Eye (tissue), 1 donor: Measurements from ENCODE around the gene MINDY3.
"Not testable (repeated sequence)": the region's sequence is repeated elsewhere in the genome, so short reads cannot be mapped to it uniquely, and the experiment has no call there.

Experiments
- DNase-seq: peaks from one replicate; pipeline ENCODE4 v3.0.0-alpha.2; 2015

Gene MINDY3

DNA sequence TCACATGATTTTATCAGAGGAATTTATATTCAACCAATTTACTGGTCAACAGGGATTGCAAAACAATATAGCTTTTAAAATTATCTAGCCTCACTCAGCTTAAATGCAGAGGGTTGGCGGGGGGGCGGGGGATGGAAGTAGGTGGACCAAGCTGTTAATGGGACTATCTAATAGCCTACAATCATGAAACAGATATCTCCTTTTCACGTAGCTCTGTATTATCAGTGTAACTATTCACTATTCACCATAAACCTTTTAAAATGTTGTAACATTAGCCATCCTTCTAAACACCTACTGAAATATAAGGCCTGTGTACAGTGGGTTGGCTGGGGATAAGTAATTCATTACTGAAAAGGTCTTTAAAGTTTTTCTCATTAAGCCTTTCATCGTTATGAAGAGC is 56.2 kb downstream of the MINDY3 start:
- no peak for DNase-seq

DNA sequence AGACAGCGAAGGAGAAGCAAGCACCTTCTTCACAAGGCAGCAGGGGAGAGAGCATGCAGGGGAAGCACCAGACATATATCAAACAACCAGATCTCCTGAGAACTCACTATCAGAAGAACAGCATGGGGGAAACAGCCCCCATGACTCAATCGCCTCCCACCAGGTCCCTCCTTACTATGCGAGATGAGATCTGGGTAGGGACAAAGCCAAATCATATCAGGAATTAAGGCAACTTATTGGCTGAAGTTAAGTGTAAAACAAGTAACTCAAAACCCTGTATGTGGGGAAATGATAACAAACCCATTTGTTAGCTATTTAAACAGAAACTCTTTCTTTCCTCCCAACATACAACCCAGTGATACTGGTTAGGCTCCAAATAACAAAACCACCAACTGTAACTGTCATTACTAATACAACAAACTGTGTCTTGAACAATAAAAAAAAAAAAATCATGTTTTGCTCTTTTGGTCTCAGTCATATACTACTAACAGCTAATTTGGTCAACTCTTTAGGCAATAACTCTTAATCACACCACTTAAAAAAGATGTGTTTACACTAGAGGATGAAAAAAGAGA is 57.8 kb downstream of the MINDY3 start:
- DNase-seq: no peak

DNA sequence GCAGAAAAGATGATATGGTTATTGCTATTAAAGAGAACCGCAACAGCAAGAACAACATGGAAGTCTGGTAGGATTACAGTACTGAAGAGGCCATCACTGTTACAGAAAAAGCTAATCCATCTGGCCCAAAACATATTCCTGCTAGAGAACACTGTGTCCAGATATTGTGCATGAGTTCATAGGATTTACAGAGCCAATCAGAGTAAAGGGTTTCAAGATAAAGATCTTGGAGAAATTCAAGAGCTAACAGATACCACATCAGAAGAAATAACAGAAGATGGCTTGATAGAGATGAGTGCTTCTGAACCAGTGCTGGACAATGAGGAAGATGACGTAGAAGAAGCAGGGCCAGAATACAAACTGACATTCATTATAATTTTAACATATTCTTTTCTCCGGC is 58.7 kb downstream of the MINDY3 start:
- no peak for DNase-seq

DNA sequence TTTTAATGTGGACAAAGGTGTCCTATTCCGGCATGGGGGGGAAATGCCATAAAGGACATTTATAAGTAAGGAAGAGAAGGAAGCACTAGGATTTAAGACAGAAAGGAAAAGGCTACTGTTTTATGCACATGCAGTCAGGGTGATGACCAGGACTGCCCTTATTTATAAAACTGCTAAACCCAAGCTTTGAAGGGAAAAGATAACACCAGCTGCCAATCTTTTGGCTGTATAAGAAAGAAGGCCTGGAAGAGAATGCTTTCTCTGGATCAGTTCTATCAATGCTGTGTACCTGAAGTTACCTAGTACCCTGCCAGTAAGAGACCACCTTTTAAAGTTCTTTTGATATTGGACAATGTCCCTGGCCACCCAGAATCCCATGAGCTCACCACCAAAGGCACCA is 59.2 kb downstream of the MINDY3 start:
- no peak for DNase-seq

DNA sequence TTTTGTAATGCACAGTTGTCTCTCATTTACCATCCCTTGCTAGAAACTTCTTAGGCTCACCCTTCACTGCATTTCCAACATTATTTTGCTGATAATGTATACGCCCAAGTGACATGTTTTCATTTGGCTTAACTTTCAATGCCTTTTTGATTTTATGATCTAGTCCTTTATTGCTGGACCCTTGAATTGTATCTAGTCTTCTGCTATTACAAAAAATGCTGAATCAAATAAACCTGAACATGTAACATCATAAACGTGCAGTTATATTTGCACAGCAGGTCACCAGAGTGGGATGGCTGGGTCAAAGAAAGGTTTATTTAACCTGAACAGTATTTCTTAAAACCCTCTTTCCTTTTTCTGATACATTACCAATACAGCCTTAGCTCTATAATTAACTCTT is 63.0 kb downstream of the MINDY3 start:
- no peak for DNase-seq

DNA sequence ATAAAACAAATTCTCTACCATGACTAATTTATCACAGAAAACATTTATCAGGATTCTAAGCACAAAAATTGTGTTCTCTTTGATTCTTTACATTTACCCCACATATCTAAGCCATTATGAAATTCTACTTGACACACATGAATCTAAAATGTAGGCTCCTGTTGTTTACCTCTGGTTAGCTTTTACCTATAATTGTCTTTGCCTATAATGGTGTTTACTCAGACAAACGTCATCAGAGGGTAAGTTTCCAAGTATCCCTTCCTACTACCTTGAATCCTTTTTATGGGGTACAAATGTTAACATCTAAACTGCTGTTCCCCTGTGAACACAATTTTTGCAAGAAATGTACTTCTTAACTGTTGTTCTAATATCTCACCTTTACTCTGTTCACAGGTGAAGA is 63.5 kb downstream of the MINDY3 start:
- no peak for DNase-seq

DNA sequence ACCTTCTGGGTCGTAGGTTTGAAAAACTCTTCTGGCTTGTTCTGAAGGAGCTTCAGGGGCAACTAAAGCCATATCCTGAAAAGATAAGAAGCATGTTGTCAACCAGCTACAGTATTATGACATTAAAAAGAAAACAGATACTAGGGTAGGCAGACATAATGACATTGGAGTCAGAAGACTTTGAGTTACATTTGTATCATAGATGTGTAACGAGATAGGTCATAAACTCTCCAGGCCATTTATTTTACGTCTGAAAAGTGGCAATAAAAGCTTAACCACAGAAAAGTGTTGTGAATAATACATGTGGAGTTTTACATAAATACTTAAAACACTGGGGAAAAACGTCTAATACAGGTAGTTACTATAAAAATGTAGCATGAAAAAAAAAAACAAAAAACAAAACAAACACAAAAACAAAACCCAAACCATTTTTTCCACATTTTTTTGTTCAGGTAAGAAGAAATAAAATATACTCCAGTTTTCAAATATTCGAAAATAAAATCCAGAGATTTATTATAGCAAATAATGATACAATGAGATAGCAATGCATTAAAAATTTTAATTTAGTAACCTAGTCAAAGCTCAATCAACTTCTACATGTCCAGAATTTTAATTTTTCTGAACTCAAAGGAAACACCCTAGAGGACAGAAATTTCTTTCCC is 64.1 kb downstream of the MINDY3 start:
- DNase-seq: no peak

DNA sequence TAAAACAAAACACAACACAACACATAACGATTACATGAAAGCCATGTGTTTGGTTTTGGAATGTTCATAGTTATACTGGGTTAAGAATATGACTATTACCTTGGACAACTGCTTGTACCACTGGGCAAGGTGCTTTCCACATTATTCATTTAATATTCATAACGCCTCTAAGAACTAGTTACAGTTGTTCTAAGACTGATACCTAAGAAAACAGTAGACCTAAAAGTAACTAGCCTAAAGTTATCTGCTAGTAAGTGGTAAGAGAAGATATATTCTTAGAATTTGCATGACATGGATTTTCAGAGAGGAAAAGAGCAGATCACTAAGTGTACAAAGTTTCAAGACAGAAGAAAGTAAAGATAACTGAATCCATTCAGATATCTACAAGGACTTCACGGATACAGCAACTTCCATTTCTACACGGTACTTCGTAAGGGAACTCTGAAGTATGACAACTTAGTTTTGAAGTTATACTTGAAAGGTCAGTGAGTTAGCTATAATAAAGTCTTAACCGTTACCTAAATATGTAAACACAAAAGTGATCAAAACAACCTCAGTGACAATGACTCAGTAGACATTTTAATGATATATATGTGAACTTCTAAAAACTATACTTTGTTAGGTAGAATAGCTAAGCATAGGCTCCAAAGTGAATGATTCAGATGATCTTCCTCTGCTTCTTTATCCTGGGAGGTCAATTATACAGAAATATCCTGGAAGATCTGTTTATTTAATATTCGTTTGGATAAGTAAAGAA is 65.1 kb downstream of the MINDY3 start:
- no peak for DNase-seq

DNA sequence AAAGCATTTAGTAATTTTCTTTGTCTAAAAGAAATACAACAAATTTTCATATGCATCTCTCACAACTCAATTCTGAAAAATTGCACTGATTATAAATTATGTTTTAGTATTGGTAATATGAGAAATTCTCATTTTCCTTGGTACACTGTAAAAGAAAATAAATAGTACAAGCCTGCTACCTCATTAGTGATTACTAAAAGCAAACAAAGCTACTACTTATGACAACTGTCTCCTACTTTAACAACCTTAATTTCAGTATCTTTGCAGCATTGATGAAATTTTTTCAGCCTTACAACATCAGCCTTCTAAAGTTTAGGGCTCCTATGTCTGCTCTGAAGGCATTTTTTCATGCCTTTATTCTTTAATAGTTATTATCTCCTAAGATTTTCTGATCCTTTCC is 65.7 kb downstream of the MINDY3 start:
- no peak for DNase-seq

DNA sequence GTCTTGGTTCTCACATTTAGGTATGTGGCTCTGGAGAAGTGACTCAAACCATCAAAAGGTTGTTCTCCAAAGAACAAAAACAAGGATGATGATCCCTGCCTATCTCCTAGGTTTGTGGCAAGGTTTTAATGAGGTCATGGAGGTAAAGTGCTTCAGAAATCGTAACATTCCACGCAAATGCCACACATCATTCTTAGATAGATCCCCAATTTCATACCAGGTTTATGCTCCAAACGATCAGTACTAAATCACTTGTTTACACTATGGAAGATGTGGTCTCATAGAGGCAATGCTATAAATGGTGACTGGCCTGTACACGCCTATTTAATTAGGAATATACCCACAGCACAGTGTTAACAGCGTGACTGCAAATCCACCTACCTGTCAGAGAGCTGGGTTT is 66.6 kb downstream of the MINDY3 start:
- DNase-seq: no peak

DNA sequence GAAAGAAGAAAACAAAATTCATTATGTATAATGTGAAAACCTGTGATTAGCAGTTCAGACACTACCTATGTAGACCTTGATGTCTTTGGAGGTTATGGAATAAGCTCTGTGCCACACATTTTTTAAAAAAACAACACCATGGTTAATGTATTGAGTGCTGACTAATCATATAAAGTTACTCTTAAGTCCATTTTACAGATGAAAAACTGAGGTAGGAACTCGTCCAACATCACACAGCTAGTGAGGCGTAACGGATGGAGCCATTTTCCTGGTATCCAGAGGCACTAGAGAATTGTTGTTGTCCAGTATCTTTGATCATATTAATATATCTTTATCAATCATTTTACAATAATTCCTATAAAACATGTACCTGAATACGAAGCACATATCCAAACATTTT is 67.5 kb downstream of the MINDY3 start:
- DNase-seq: no peak

DNA sequence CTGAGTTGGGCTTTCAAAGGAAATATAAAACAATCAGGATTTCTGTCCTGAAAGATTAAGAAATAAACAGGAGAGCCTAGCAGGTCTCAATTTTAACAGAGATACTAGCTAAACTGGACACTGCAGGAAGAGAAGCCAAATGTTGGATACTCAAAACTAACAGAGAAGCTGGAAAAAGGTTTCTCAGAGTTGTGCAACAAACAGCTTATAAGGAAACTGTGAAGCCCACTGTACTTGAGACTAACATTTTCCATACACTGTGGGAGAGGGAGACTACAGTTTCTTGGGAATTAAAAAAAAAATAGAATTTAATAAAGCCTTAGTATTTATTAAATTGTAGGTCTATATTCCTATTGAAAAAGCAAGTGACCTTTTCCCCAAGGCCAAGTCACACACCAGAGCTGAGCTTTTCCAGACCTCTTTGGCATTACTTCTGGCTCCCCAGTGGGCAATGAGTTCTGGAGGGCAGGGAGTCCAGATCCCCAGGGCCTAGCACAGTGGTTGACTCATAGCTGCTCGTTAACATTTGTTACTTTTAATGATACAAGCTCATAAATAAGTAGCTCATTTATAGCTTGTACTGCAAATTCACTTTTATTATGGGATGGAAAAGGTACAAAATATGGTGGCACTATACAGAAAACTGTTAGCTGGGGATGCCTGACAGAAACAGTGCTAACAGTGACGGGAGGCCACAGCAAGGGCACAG is 68.3 kb downstream of the MINDY3 start:
- no peak for DNase-seq

DNA sequence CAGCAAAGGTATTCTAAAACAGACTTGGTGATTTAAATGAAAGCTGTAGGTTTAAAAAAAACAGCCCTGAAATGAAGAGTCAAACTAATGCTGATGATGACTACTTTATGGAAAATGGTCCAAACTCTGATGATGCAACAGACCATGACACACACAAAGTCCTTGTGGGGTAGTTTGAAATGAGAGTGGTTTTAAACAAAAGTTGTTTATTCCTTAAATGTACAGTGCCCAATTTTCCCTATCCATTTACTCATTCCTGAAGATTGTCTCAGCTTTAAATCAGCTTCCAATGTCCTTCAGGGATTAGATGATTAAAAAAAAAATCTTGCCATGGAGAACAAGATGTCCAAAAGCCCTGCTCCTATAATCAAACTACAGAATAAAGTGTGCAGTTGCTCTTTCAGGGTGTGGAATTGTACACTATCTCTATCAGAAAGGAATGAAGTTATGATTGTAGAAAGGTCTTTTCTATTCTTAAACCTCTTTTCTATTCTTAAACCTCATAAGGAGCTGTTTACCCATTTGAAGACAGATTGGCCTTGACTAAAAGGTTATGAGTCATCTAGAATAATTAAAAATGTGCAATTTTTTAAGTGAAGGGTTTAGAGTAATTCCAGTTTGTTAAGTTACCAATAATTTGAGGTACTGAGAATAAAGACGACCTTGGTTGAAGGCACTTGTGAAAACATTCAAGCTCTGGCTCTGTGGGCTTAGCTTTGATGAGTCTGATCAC is 70.3 kb downstream of the MINDY3 start:
- DNase-seq: no peak

DNA sequence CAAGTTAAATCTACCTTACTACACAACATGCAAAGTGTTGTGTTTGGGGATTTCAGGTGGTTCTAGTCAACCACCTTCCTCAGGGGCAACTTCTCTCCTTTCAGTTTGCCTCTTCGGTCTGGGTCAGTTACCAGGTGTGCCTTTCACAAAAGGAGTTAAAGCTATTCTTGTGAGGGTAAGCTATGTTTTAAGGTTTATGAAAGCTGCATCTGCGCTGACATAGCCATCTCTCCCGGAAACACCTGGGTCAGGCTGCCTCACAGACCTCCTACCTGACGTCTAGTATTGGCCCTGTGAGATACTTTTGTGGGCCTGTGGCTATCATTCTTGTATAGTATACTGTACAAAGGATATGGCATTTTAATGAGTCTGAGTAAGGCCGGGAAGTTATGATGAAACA is 72.9 kb downstream of the MINDY3 start:
- DNase-seq: no peak

DNA sequence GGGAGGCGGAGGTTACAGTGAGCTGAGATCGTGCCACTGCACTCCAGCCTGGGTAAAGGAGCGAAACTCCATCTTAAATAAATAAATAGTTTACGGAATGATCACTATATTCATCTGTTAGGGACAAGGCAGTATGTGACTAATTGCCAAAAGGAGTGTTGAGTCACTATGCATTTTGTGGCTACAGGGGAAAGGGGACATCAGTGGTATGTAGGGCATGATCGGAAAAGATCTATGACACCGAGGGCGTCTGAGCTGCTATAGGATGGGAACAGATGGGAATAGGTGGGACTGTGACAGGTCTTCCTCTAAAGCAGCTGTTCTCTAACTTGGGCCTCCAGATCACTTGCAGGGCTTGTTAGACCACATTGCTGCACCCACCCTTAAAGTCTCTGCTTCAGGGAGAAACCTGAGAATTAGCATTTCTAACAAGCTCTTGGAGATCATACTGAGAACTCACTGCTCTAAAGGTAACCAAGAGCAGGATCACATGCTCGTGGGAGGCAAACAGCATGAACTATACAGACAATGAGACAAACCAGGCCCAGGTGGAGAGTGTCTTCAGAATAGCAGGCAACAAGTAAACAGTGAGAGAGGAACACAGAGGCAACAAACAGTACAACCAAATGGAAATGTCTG is 75.5 kb downstream of the MINDY3 start:
- no peak for DNase-seq

DNA sequence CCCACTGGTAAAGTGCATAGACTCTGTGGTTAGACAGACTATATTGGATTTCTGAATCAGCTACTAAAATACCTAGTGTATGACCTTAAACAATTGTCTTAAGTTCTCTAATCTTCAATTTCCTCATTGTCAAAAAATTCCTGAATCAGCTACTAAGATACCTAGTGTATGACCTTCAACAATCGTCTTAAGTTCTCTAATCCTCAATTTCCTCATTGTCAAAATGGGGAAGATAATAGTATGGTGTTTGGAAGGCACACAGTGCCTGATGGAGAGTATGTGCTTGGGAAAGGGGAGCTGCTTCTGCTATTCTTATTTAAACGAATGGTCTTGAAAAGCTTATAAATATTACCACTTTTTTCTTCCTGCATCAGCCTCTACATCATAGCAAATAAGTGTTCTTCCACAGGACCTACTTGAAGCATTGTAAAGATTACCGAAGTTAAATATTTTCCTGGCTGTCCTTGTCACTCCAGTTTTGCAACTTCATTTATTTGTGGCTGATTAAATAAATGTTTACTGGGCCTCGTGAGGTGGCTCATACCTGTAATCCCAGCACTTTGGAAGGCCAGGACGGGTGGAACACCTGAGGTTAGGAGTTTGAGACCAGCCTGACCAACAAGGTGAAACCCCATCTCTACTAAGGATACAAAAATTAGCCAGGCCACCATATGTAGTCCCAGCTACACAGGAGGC is 76.2 kb downstream of the MINDY3 start:
- no peak for DNase-seq

DNA sequence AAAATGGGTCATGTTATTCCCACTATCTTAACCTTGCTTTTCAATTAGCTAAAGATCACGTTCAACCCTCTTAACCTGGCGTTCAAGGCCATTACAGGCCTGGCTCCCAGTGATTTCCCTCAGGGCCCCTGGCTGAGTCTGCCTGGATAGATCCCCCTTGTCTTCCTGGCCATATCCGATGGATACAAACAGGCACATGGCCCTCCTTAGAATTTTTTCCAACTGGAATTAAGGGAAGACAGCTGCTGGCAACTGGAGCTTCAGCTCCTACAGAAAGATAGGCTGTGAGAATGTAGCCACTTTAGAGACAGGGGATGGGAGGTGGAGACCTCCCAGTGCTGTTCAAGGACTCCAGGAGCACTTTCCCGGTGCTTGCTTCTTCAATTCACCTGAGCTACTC is 77.5 kb downstream of the MINDY3 start:
- no peak for DNase-seq

DNA sequence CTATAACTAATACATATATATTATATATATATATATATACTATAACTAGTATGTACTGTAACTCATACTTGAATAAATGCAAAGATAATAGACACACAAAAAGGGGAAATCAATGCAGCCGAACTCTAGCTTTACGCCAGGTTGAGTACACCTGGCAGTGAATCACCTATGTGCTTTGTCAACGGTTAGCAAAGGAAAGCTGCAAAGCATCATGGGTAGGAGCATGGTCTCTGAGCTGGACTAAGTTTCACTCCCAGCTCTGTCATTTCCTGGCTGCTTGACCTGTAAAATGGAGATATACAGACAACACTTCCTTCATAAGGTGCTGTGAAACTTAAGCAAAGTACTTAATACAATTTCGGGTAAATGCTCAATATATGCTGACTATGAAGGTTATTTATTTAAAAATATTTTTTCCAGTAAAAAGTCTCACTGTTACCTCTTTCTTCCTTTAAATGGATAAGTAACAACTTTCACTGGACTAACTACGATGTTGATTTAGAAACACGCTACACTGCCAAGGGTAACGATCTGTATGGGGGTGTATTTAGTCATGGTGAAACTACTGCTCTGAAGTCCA is 78.8 kb downstream of the MINDY3 start:
- no peak for DNase-seq

DNA sequence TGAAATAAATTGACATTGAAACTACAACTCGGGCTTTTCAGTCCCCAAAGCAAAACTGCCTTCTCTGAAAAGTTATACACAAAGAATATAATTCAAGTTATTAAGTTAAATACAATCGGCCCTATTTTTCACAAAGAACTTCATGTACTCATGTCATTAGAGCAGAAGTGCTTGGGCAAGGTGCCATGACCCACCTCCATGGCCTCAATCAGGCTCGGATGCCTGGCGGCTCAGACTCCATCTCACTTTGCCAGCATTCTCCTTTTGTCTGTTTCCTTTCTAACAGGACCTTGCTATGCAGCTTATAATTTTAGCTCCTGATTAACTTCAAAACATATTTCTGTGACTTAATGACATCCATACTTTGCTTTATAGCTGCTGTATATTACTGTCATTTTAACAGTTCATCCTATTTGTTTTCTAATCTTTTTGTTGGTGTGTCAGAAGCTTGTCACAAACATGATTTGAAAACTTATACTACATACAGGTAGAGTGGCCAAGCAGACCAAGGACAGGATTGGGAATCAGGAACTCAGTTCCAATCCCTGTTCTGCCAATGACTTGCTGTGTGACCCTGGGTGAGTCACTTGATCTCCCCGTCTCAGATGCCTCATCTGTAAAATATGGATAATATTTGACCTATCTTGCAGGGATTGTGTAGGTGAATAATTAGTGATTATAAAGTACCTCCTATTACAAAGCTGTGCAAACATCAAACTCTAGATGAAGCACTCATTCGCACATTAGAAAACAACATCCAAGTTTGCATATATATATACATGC is 79.8 kb downstream of the MINDY3 start:
- no peak for DNase-seq

DNA sequence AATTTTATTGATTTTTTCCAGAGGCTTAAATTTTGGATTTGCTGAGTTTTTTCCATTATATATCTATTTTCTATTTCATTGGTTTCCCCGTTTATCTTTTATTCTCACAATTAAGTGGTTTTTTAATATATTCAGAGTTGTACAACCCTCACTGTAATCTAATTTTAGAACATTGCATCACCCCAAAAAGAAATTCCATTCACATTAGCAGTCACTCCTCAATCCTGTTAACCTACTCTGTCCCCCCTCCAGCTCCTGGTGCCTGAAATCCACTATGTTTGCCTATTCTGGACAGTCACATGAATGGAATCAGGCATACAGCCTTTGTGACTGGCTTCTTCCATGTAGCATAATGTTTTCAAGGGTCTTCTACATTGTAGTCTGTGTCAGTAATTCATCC is 84.8 kb downstream of the MINDY3 start:
- DNase-seq: no peak

DNA sequence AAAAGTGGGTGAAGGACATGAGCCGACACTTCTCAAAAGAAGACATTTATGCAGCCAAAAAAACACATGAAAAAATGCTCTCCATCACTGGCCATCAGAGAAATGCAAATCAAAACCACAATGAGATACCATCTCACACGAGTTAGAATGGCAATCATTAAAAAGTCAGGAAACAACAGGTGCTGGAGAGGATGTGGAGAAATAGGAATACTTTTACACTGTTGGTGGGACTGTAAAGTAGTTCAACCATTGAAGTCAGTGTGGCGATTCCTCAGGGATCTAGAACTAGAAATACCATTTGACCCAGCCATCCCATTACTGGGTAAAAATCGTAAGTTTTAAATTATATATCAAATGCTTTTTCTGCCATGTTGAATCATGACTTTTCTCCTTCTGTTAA is 85.8 kb downstream of the MINDY3 start:
- not testable (repeated sequence) for DNase-seq
